Right renal pelvis (tissue), 4 donors: ENCODE measurements around the gene HNRNPH1. TPM values are rescaled to one million over a fixed set of nuclear protein-coding genes. Genes with fewer than 3 reads are reported as not detected.

Experiments
- DNase-seq, 4 donors: peaks; one replicate each; pipeline ENCODE4 v3.0.0-alpha.2; 2013; ENCODE audit warnings: low read depth in 4 of 4, low spot score in 3 of 4, missing footprints in 1 of 4
- polyA plus RNA-seq, 4 donors: library from polyadenylated mRNA; unstranded; fragments of 120-200 nt; gene quantifications; one replicate each; pipeline ENCODE4 v1.2.1, GENCODE V29; 2013; ENCODE audit not compliant: insufficient read length in 4 of 4

Gene HNRNPH1
- polyA plus RNA-seq, 4 donors: 884 to 1,263 (median 1,004) TPM

DNA sequence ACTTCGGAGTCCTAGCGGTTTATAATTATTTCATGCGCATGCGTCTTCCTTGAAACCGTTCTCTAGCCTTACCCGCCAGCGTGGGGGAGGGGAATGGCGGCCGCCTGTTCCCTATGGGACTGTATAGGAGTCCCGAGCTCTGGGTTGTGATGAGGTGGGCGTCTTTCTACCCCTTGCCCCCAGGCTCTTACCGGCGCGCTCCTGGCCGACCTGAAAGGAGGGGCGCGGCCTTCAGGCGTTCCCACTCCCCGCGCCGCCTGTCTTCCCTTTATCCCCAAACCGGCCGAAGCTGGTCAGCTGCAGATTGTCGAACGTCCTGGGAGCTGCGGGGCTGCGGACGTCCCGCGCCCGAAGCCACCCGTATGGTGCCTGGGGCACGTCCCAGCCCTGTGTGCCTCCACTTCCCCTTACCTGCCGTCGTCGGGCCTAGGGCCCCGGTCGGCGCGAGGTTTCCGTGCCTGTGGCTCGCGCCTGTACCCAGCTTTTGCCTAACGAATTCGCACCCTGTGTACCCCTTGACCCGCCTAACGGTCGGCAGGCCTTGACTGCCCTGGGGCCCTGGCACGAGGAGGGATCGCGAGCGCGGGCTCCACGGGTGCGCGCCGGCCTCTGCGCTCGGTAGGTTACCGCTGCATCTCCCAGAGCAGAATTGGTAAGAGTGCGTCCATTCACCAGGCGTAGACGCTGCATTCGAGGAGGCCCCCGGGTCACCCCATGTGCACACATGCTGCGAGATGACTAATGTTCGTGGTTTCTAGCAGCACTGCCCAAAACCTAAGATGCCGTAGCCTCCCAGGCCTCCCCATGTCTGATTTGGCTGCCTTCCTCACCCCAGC is 653 bp upstream of the HNRNPH1 start:
- peak in 1 of 4 donors; percentile 53 for DNase-seq

- DNase-seq: no peak
Measured at GRCh38 chr5:179621551-179622214, 1.8 kb downstream of the HNRNPH1 start.

DNA sequence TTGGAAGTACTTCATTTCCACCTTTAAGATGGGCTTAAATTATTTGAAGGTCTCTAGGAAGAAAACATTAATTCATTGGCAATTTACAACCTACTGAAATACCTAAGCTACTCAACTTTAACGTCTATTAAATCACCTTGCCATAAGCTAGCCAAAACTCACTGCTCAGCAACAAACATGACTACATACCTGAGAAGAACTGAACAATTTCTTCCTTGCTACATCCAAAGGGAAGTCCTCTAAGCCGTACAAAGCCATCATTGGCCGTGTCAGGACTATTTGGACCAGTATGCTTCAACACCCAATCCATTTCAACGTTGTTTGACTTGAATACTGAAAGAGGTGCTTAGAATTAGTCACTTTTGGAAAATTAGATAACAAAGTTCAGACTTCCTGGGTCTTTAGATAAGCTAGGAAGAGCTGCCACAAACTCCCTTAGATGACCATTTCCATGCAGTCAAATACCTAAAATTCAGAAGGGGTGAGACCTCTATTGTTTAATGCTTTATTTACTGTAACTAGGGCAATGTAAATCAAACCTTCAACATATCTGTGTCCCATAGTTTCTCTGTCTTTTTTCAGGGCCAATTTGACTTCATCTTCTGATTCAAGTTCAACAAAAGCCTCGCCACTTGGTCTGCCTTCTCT is 2.6 kb downstream of the HNRNPH1 start:
- no peak for DNase-seq

- DNase-seq: no peak
Measured at GRCh38 chr5:179620293-179620692, 3.2 kb downstream of the HNRNPH1 start.

DNA sequence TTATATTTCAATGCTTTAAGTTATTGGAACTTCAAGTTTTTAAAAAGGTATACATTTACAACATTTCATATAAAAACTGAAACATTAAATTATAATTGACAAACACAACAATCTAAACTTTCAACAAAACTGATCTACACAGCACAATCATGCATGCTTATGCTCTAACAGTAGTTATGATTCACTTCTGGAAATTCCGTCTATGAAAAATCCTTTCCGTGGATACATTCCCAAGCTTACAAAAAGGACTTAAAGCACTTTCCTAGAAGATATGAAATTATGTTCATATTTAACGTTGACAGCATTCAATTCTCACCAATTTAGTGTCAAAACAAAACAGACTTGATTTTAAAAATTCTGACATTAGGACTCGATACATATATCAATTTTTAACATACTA is 3.7 kb downstream of the HNRNPH1 start:
- no peak for DNase-seq

DNA sequence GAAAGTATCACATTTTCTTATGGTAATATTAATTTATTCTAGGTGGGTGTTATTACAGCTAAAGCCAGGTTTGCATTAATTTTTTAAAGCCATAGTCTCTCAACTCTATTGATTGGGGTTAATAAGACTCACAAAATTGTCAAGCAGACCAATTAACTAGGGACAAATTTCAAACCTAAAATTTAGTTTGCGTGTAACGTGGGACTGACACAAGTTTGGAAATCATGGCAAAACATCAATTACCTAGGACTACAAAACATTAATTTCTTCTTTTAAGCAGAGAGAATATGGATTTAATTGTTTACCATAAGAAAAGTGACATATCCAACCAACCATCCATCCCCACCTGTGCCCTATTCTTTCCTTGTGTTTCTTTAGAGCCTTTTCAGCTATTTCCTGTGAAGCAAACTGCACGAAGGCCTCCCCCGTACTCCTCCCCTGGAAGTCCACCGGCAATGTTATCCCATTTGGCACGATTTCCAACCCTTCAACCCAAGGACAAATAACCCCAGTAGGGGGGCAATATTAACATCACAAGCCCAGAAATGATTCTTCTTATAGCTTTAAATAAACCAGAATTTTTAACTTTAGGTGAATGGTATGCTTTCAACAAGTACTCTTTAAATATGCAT is 4.4 kb downstream of the HNRNPH1 start:
- DNase-seq: no peak

- no peak for DNase-seq
Measured at GRCh38 chr5:179617930-179618329, 5.5 kb downstream of the HNRNPH1 start.

DNA sequence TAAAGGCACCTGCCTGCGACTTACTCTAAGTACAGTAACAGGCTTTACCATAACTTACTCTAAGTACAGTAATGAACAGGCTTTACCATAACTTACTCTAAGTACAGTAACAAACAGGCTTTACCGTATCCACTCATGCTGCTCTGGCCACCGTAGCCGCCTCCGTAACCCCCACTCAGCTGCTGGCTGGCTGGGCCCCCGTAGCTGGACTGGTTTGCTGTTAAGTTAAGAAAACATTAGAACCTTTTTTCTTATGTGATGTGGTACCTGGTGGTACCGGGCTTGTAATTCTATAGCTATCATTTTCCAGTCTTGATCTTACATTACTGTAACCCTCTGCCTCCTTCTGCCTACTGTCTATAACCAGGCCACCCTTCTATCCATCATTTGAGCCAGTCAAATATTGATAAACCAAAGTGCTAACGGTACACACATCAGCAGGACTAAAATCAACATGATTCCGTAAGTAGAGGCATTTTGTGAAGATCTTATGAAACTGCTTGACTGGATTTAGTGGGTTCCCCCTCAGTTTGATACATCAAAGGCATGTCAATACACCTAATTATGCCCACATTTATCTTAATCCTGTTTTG is 7.4 kb downstream of the HNRNPH1 start:
- DNase-seq: no peak

DNA sequence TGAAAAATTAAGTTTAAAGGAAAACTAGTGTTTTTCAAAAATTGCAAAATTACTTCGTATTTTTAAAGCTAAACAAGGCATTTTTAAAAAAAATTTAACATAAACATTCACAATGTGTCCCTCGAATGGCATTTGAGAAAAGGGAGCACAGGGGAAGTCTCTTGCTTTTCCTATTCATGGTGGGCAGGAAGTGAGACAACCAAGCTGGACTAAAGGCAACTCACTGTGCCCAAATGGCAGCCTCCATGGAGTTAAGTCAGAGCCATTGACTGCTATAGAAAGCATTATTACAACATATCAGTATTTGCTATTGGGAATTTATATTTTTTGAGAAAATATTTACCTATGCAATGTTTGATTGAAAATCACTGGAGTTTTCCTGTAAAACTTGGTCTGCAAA is 8.3 kb downstream of the HNRNPH1 start:
- DNase-seq: no peak

GRCh38 chr5:179614745-179615144 is 8.7 kb downstream of the HNRNPH1 start:
- DNase-seq: no peak

DNA sequence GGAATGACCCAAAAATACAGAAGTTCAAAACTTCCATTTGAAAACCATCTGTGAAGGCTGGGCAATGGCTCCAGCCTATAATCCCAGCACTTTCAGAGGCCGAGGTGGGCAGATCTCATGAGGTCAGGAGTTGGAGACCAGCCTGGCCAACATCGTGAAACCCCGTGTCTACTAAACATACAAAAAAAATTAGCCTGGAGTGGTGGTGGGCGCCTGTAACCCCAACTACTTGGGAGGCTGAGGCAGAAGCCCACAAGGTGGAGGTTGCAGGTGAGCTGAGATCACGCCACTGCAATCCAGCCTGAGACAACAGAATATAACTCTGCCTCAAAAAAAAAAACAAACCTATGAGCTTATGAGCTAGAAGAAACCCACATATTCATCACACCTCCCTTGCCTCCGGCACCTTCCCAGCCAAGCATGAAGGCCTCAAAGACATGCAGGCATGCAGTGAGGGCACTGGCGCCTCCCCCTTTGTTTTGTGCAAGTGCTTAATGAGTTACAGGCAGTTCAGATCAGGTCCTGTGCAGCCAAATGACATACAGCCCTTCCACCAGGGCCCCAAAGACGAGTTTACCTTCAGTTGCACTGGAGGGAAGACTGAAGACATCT is 9.9 kb downstream of the HNRNPH1 start:
- peak in 2 of 4 donors; percentile 44 to 51 for DNase-seq

DNA sequence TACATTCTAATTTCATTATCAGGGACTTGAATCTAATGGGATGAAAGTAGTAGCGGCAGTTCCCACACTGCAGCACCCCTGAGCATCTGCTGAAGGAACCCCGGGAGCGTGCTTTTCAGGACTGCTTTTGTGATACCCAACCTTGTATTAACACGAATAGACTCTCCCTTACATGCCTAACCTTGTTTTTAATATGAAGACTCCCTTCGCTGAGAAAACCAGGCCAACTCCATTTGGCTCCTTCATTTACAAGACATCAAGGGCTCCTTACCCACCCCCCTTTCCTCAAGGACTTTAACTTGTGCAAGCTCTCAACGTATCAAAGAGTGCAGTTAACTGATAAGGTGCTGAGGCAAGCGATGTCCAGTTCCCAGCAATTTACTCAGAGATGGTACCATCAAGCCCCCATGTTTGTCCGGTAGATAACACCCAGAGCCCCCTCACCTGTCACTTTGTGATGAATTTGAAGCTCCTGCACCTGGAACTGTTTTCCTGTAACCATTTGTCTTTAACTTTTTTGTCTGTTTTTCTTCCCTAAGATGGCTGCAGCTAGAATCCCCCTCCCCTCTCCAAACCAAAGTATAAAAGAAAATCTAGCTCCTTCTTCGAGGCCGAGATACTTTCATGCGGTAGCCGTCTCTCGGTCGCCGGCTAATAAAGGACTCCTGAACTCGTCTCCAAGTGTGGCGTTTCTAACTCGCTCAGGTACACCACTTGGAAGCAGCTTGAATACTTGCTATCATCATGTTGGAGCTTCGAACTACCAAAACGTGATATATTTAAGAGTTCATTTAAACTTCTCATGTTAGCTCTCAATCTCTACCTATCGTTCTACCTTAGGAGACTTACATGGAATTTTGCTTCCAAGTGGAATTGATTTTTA is 10.7 kb downstream of the HNRNPH1 start:
- no peak for DNase-seq

GRCh38 chr5:179610903-179611265 is 12.6 kb downstream of the HNRNPH1 start:
- DNase-seq: no peak

GRCh38 chr5:179610109-179610902 is 13.2 kb downstream of the HNRNPH1 start:
- no peak for DNase-seq

GRCh38 chr5:179609834-179610108 is 13.7 kb downstream of the HNRNPH1 start:
- no peak for DNase-seq

GRCh38 chr5:179608131-179608581 is 15.3 kb downstream of the HNRNPH1 start:
- no peak for DNase-seq

- DNase-seq: no peak
Measured at GRCh38 chr5:179607160-179607931, 16.1 kb downstream of the HNRNPH1 start.

- DNase-seq: no peak
Measured at GRCh38 chr5:179606910-179607159, 16.6 kb downstream of the HNRNPH1 start.
